Activated B cell treated with CpG ODN at 0.5 μM for 24 hours (primary cell): ENCODE measurements around the gene FHOD3. TPM values are rescaled to one million over a fixed set of nuclear protein-coding genes. Genes with fewer than 3 reads are reported as not detected.

Experiments
- ATAC-seq: fragments of 200-7000 bp; cut with Tn5 transposase; one replicate; pipeline ENCODE4 v1.10.0; 2021; ENCODE audit warnings: low read depth, mild to moderate bottlenecking, moderate library complexity
- CTCF ChIA-PET: fragments of 350-600 bp; sonication (Branson Sonifier 250); formaldehyde crosslinking; loops from one replicate; lab custom pipeline; 2021; ENCODE audit warnings: antibody characterized with exemption; lab: Charles Lee
- POLR2A ChIA-PET: fragments of 350-600 bp; sonication (Branson Sonifier 250); formaldehyde crosslinking; loops from one replicate; lab custom pipeline; 2021; ENCODE audit warnings: antibody characterized with exemption; lab: Charles Lee
- DNase-seq: peaks from one replicate; pipeline ENCODE4 v3.0.0; 2022
- H3K27ac Mint-ChIP-seq: one replicate; pipeline ENCODE4 v1.8.0; 2020; ENCODE audit warnings: mixed read lengths
- H3K27me3 Mint-ChIP-seq: one replicate; pipeline ENCODE4 v1.8.0; 2021; ENCODE audit warnings: mixed read lengths
- H3K36me3 Mint-ChIP-seq: one replicate; pipeline ENCODE4 v1.8.0; 2021; ENCODE audit warnings: low read depth, mixed read lengths
- H3K4me1 Mint-ChIP-seq: one replicate; pipeline ENCODE4 v1.8.0; 2021; ENCODE audit warnings: mixed read lengths
- H3K4me3 Mint-ChIP-seq: one replicate; pipeline ENCODE4 v1.8.0; 2020; ENCODE audit warnings: mild to moderate bottlenecking, mixed read lengths
- H3K9me3 Mint-ChIP-seq: one replicate; pipeline ENCODE4 v1.8.0; 2020; ENCODE audit warnings: mixed read lengths
- CTCF ChIP-seq: fragments of 200-600 bp; IDR thresholded peaks from one replicate; pipeline ENCODE4 v1.8.0; 2022; ENCODE audit warnings: antibody characterized with exemption, mild to moderate bottlenecking
- intact Hi-C: fragments of 100-400 bp; cut with micrococcal nuclease; formaldehyde crosslinking; loops from one replicate; pipeline ENCODE4 v1.15.1; 2024
- total RNA-seq: library from RNA; stranded (reverse); gene quantifications from 2 replicates; pipeline ENCODE4 v1.2.3, GENCODE V29; 2022

Gene FHOD3
- total RNA-seq, 1 donor from 2014 or later = not detected

- no peaks in the 10 kb centered on the region for H3K36me3 Mint-ChIP-seq
Observed at GRCh38 chr18:36397033-36397432, 99.5 kb downstream of the FHOD3 start.

GRCh38 chr18:36398419-36398818, 100.9 kb downstream of the FHOD3 start:
- intact Hi-C loops = no loop called here
- H3K9me3 Mint-ChIP-seq = peaks cover 13% of the 10 kb centered on the region
- no peak overlapping the region for H3K4me3 Mint-ChIP-seq
- H3K4me1 Mint-ChIP-seq = no peaks in the 10 kb centered on the region
- peaks cover 2% of the 10 kb centered on the region for H3K27me3 Mint-ChIP-seq
- H3K36me3 Mint-ChIP-seq = no peaks in the 10 kb centered on the region
- no peak for TF ChIP-seq CTCF
- ATAC-seq = no peak
- CTCF ChIA-PET = no interaction called here
- no peak overlapping the region for H3K27ac Mint-ChIP-seq
- DNase-seq = no peak
- POLR2A ChIA-PET = no interaction called here

More at GRCh38 chr18:36397033-36397432, 99.5 kb downstream of the FHOD3 start:
- CTCF ChIA-PET = no interaction called here
- DNase-seq (no peak), ATAC-seq (no peak)
- no peak for TF ChIP-seq CTCF
- Mint-ChIP-seq H3K27ac (no peak overlapping the region), H3K27me3 (peaks cover 2% of the 10 kb centered on the region), H3K4me1 (no peaks in the 10 kb centered on the region), H3K9me3 (peaks cover 13% of the 10 kb centered on the region), H3K4me3 (no peak overlapping the region)
- intact Hi-C loops = no loop called here
- POLR2A ChIA-PET = no interaction called here

GRCh38 chr18:36399055-36399454, 101.5 kb downstream of the FHOD3 start:
- Mint-ChIP-seq H3K27me3 (peaks cover 2% of the 10 kb centered on the region), H3K9me3 (peaks cover 13% of the 10 kb centered on the region), H3K4me1 (no peaks in the 10 kb centered on the region), H3K4me3 (no peak overlapping the region), H3K36me3 (no peaks in the 10 kb centered on the region), H3K27ac (no peak overlapping the region)
- no peak for TF ChIP-seq CTCF
- ChIA-PET POLR2A (no interaction called here), CTCF (no interaction called here)
- intact Hi-C loops = no loop called here
- ATAC-seq = no peak
- DNase-seq = no peak

- Mint-ChIP-seq H3K4me1 (no peaks in the 10 kb centered on the region), H3K27ac (no peak overlapping the region)
- no peak for ATAC-seq
Observed at GRCh38 chr18:36401462-36401861, 103.9 kb downstream of the FHOD3 start.

GRCh38 chr18:36402765-36403396, 105.4 kb downstream of the FHOD3 start:
- no peak for TF ChIP-seq CTCF
- Mint-ChIP-seq H3K9me3 (no peaks in the 10 kb centered on the region), H3K27ac (no peak overlapping the region), H3K36me3 (no peaks in the 10 kb centered on the region), H3K4me3 (no peak overlapping the region), H3K27me3 (peaks cover 2% of the 10 kb centered on the region), H3K4me1 (no peaks in the 10 kb centered on the region)
- ChIA-PET CTCF (no interaction called here), POLR2A (no interaction called here)
- DNase-seq (no peak), ATAC-seq (no peak)
- intact Hi-C loops = no loop called here

More at GRCh38 chr18:36401462-36401861, 103.9 kb downstream of the FHOD3 start:
- ChIA-PET POLR2A (no interaction called here), CTCF (no interaction called here)
- Mint-ChIP-seq H3K4me3 (no peak overlapping the region), H3K36me3 (no peaks in the 10 kb centered on the region), H3K9me3 (peaks cover 8% of the 10 kb centered on the region), H3K27me3 (peaks cover 2% of the 10 kb centered on the region)
- DNase-seq = no peak
- intact Hi-C loops = no loop called here
- no peak for TF ChIP-seq CTCF
